ENCODE results near the gene FBXL19.

Gene FBXL19, protein sequence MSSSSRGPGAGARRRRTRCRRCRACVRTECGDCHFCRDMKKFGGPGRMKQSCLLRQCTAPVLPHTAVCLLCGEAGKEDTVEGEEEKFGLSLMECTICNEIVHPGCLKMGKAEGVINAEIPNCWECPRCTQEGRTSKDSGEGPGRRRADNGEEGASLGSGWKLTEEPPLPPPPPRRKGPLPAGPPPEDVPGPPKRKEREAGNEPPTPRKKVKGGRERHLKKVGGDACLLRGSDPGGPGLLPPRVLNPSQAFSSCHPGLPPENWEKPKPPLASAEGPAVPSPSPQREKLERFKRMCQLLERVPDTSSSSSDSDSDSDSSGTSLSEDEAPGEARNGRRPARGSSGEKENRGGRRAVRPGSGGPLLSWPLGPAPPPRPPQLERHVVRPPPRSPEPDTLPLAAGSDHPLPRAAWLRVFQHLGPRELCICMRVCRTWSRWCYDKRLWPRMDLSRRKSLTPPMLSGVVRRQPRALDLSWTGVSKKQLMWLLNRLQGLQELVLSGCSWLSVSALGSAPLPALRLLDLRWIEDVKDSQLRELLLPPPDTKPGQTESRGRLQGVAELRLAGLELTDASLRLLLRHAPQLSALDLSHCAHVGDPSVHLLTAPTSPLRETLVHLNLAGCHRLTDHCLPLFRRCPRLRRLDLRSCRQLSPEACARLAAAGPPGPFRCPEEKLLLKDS

DNA sequence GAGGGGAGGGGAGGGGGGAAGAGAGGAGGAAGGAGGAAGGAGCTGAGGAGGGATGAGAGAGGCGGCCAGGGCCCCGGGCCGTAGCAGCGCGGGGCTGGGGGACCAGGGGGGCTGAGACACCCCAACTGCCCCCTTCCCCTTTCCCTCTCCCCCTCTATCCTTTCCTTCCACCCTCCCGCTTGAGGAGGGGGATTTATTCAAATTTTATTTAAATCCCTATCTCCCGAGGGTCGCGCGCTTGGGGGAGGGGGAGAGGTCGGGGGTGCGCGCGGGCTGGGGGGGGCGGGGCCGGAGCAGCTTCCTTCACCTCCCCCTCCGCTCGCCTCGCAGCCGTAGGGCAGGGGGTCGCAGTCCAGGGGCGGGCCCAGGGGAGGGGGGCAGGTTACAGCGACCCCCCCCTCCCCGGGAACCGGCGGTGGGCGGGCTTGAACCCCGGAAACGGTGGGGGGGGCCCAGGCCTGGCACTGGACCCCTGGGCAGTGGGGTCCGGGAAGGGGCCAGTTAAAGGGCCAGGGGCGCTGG, at the start of gene FBXL19:
Gene FBXL19, plus strand, starts transcription at position 19 of the 522 bp plus-strand sequence. CDS start 2,183 bp downstream, outside the sequence.
- peak within 1 kb of the TSS; percentile 75 to 81 for H3K4me3 ChIP-seq (replicated peaks in 1 of 2; ENCODE audit: low read depth in 2 of 2, low read length in 2 of 2)
- TF ChIP-seq CTCF (IDR thresholded peaks at IDR 0.05; ENCODE audit: low read depth, low read length): no peak
- DNase-seq (ENCODE audit: low read depth in 2 of 2): no peak

DNA sequence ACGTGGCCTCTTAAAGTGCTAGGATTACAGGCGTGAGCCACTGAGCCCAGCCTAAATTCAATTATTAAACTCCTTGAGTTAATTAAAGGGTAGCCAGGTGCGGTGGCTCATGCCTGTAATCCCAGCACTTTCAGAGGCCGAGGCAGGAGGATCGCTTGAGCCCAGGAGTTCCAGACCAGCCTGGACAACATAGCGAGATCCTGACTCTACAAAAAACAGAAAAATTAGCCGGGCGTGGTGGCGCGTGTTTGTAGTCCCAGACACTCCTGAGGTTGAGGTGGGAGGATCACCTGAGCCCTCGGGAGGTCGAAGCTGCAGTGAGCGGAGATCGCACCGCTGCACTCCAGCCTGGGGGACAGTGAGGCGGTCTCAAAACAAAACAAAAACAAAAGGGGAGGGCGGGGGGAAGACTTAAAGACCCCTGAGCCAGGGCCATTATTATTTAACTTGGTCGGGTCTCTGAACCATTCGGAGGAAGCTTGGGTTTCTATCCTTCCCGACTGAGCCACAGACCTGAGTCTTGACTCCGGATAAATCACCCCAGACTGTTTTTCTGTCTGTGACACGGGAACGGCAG, 49.0 kb upstream of the FBXL19 start:
- peak overlapping the region; percentile 86 to 97 for H3K4me3 ChIP-seq (replicated peaks in 1 of 2; ENCODE audit: low read depth in 2 of 2, low read length in 2 of 2)
- no peak for DNase-seq (ENCODE audit: low read depth in 2 of 2)
- no peak for TF ChIP-seq CTCF (IDR thresholded peaks at IDR 0.05; ENCODE audit: low read depth, low read length)

DNA sequence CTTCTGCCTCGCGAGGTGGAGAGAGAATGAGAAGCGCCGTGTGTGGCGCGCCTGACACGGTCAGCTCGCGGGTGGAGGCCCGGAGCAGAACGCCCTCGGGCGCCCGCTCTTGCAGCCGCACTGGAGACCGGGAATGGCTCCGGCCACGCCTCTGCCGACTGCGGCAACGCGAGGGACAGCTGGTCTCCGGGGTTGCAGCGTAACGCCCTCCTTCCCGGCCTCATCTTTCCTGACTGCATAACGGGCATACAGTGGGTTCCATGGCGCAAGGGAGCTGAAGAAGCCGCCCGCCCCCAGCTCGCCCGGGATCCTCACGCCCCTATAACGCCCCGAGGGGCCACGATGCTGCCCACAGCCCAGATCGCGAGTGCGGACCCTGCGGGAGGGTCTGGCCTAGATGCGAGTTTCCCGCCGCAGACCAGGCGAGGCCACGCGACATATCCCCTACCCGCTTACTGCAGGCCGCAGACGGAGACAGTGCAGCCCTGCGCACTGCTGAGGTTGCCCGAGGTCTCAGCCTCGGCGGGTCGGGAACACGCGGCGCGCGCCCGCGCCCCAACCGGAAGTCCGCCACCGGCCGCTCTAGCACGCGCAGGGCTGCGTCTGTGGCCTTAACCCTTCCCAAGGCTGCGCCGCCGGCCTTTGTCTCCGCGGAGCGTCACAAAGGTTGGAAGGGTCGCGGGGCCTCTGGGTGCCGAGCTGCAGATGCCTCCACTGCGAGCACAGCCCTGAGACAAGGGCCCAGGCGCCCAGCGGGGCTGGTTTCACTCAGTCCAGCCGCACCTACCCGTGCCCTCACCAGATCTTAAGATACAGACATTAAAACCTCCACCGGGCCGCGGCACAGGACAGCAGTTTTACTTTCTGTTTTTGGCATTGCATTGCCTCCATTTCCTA, 48.3 kb upstream of the FBXL19 start:
- peak overlapping the region; percentile 86 to 97 for H3K4me3 ChIP-seq (replicated peaks in 1 of 2; ENCODE audit: low read depth in 2 of 2, low read length in 2 of 2)

GRCh38 chr16:30875871-30876801, 47.2 kb upstream of the FBXL19 start:
- H3K4me3 ChIP-seq (replicated peaks in 1 of 2; ENCODE audit: low read depth in 2 of 2, low read length in 2 of 2): peak overlapping the region; percentile 86 to 97
- peak in 1 of 2 donors; percentile 17 for DNase-seq (ENCODE audit: low read depth in 2 of 2)
- no peak for TF ChIP-seq CTCF (IDR thresholded peaks at IDR 0.05; ENCODE audit: low read depth, low read length)

More for the DNA sequence above, 48.3 kb upstream of the FBXL19 start:
- TF ChIP-seq CTCF (IDR thresholded peaks at IDR 0.05; ENCODE audit: low read depth, low read length): no peak
- DNase-seq (ENCODE audit: low read depth in 2 of 2): peak; percentile 90 to 92

DNA sequence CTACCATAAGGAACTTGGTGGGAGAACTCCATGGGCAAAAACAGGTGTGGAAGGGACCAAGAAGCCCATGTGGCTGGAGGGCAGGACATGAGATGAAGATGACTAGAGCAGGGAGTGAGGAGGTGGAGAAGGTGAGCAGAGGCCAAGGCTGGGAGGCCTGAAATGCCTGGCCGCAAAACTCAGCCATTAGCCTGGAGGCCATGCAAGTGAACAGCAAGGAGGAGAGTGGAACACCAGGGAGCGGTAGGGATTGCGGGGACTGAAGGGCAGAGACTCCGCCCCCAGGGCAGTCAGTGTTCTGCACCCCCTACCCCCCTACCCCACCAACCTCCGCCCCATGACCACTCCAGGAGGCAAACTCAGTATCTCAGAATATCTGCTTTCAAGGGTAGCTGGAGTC, 46.5 kb upstream of the FBXL19 start:
- H3K4me3 ChIP-seq (replicated peaks in 1 of 2; ENCODE audit: low read depth in 2 of 2, low read length in 2 of 2): peak overlapping the region in 1 of 2 donors; percentile 1
- DNase-seq (ENCODE audit: low read depth in 2 of 2): no peak
- TF ChIP-seq CTCF (IDR thresholded peaks at IDR 0.05; ENCODE audit: low read depth, low read length): no peak

Measured in cardiac fibroblast (primary cell).